Thymus (tissue), 11 donors: ENCODE measurements around the gene MBD1. TPM values are rescaled to one million over a fixed set of nuclear protein-coding genes. Genes with fewer than 3 reads are reported as not detected.

Experiments
- DNase-seq, 9 donors: peaks; one replicate each; pipeline ENCODE4 v3.0.0-alpha.2; 2013; ENCODE audit warnings: low spot score in 9 of 9, low read depth in 6 of 9, missing footprints in 1 of 9
- H3K27ac ChIP-seq, 2 donors: one replicate each; pipeline ENCODE4 v1.5.1; 2013; ENCODE audit warnings: control low read depth in 1 of 2, low read depth in 1 of 2, low read length in 1 of 2, mild to moderate bottlenecking in 1 of 2, moderate library complexity in 1 of 2
- H3K27me3 ChIP-seq, 2 donors: one replicate each; pipeline ENCODE4 v1.5.1; 2013; ENCODE audit warnings: low read length in 1 of 2; ENCODE audit not compliant: control insufficient read depth in 2 of 2, insufficient read depth in 1 of 2
- H3K36me3 ChIP-seq, 2 donors: one replicate each; pipeline ENCODE4 v1.5.1; 2013; ENCODE audit warnings: low read length in 1 of 2, mild to moderate bottlenecking in 1 of 2, moderate library complexity in 1 of 2; ENCODE audit not compliant: control insufficient read depth in 2 of 2, insufficient read depth in 2 of 2
- H3K4me1 ChIP-seq, 2 donors: one replicate each; pipeline ENCODE4 v1.5.1; 2013; ENCODE audit warnings: low read length in 2 of 2; ENCODE audit not compliant: control insufficient read depth in 2 of 2, insufficient read depth in 2 of 2
- H3K4me3 ChIP-seq, 2 donors: one replicate each; pipeline ENCODE4 v1.5.1; 2013; ENCODE audit warnings: low read length in 2 of 2, control low read depth in 1 of 2, mild to moderate bottlenecking in 1 of 2
- H3K9me3 ChIP-seq, 2 donors: one replicate each; pipeline ENCODE4 v1.5.1; 2013; ENCODE audit warnings: low read length in 1 of 2, mild to moderate bottlenecking in 1 of 2; ENCODE audit not compliant: control insufficient read depth in 2 of 2, insufficient read depth in 1 of 2
- WGBS: extraction: QIAGEN DNeasy Blood & Tissue Kit; methylation state at CpG from one replicate; pipeline ENCODE4 v1.1.7; 2013; 5-methylcytosine and 5-hydroxymethylcytosine counted together
- polyA plus RNA-seq: library from polyadenylated mRNA; stranded (reverse); fragments of 200-250 nt; gene quantifications from one replicate; pipeline ENCODE4 v1.2.3, GENCODE V29; 2013
- total RNA-seq: library from RNA; stranded (reverse); fragments of 120-200 nt; gene quantifications from one replicate; pipeline ENCODE4 v1.2.4, GENCODE V29; 2013
- donor health status: healthy.

Gene MBD1
- total and polyA plus RNA-seq, 2 donors, result 37.3 to 48.9 TPM

GRCh38 chr18:50279752-50280151 lies 1.6 kb downstream of the MBD1 start:
- 97% methylated on average over 7 of the region's 7 CpGs for WGBS
- Histone ChIP-seq H3K9me3 (no peaks in the 10 kb centered on the region), H3K36me3 (peaks cover 52 to 73% of the 10 kb centered on the region in 2 donors), H3K4me1 (peaks cover 20 to 21% of the 10 kb centered on the region in 2 donors), H3K27ac (no peak overlapping the region), H3K4me3 (no peak overlapping the region), H3K27me3 (no peaks in the 10 kb centered on the region)
- no peak for DNase-seq

- DNase-seq, result no peak
- peaks cover 20 to 21% of the 10 kb centered on the region in 2 donors for H3K4me1 ChIP-seq
- H3K36me3 ChIP-seq, result peaks cover 52 to 72% of the 10 kb centered on the region in 2 donors
- H3K27ac ChIP-seq, result no peak overlapping the region
- 96% methylated on average over 6 of the region's 6 CpGs for WGBS
- H3K9me3 ChIP-seq, result no peaks in the 10 kb centered on the region
- no peaks in the 10 kb centered on the region for H3K27me3 ChIP-seq
- no peak overlapping the region for H3K4me3 ChIP-seq
Observed at GRCh38 chr18:50277942-50278341, 3.4 kb downstream of the MBD1 start.

GRCh38 chr18:50276452-50276851 lies 4.9 kb downstream of the MBD1 start:
- Histone ChIP-seq H3K4me1 (peaks cover 13 to 17% of the 10 kb centered on the region in 2 donors), H3K9me3 (no peaks in the 10 kb centered on the region), H3K27ac (no peak overlapping the region), H3K27me3 (no peaks in the 10 kb centered on the region), H3K36me3 (peaks cover 57 to 73% of the 10 kb centered on the region in 2 donors), H3K4me3 (no peak overlapping the region)
- no peak for DNase-seq
- over 99% methylated on average over 4 of the region's 4 CpGs for WGBS

GRCh38 chr18:50275503-50276036 lies 5.8 kb downstream of the MBD1 start:
- Histone ChIP-seq H3K9me3 (no peaks in the 10 kb centered on the region), H3K4me1 (peaks cover 10 to 14% of the 10 kb centered on the region in 2 donors), H3K27ac (no peak overlapping the region), H3K36me3 (peaks cover 63 to 82% of the 10 kb centered on the region in 2 donors), H3K27me3 (no peaks in the 10 kb centered on the region), H3K4me3 (no peak overlapping the region)
- WGBS, result 98% methylated on average over 19 of the region's 19 CpGs
- DNase-seq, result no peak

- peaks cover 4 to 9% of the 10 kb centered on the region in 2 donors for H3K4me1 ChIP-seq
- no peaks in the 10 kb centered on the region for H3K9me3 ChIP-seq
- H3K4me3 ChIP-seq, result no peak overlapping the region
- H3K27me3 ChIP-seq, result no peaks in the 10 kb centered on the region
- peaks cover 69 to 88% of the 10 kb centered on the region in 2 donors for H3K36me3 ChIP-seq
- no peak overlapping the region for H3K27ac ChIP-seq
- WGBS, result 99% methylated on average over 10 of the region's 10 CpGs
- DNase-seq, result no peak
Observed at GRCh38 chr18:50274941-50275340, 6.4 kb downstream of the MBD1 start.

GRCh38 chr18:50274044-50274442 lies 7.3 kb downstream of the MBD1 start:
- no peak overlapping the region for H3K4me3 ChIP-seq
- H3K4me1 ChIP-seq, result peaks cover 0 to 3% of the 10 kb centered on the region in 2 donors
- no peak overlapping the region for H3K27ac ChIP-seq
- peaks cover 78 to 93% of the 10 kb centered on the region in 2 donors for H3K36me3 ChIP-seq
- DNase-seq, result no peak
- 98% methylated on average over 17 of the region's 17 CpGs for WGBS
- H3K9me3 ChIP-seq, result no peaks in the 10 kb centered on the region
- no peaks in the 10 kb centered on the region for H3K27me3 ChIP-seq

GRCh38 chr18:50273203-50274043 lies 7.9 kb downstream of the MBD1 start:
- Histone ChIP-seq H3K27ac (no peak overlapping the region), H3K36me3 (peaks cover 79 to 88% of the 10 kb centered on the region in 2 donors), H3K9me3 (no peaks in the 10 kb centered on the region), H3K27me3 (no peaks in the 10 kb centered on the region), H3K4me1 (peaks cover 0 to 2% of the 10 kb centered on the region in 2 donors), H3K4me3 (no peak overlapping the region)
- no peak for DNase-seq
- WGBS, result 98% methylated on average over 23 of the region's 23 CpGs

GRCh38 chr18:50272568-50272967 lies 8.8 kb downstream of the MBD1 start:
- H3K4me3 ChIP-seq, result no peak overlapping the region
- 96% methylated on average over 5 of the region's 5 CpGs for WGBS
- H3K27ac ChIP-seq, result no peak overlapping the region
- no peaks in the 10 kb centered on the region for H3K9me3 ChIP-seq
- peaks cover 79 to 81% of the 10 kb centered on the region in 2 donors for H3K36me3 ChIP-seq
- H3K4me1 ChIP-seq, result peaks cover 3 to 7% of the 10 kb centered on the region in 2 donors
- no peak for DNase-seq
- peaks cover 0 to 2% of the 10 kb centered on the region in 2 donors for H3K27me3 ChIP-seq

GRCh38 chr18:50268022-50268747 lies 13.1 kb downstream of the MBD1 start:
- no peaks in the 10 kb centered on the region for H3K9me3 ChIP-seq
- H3K27ac ChIP-seq, result peak overlapping the region; percentile 24 to 64
- H3K27me3 ChIP-seq, result peaks cover 0 to 2% of the 10 kb centered on the region in 2 donors
- H3K4me3 ChIP-seq, result peak overlapping the region; percentile 45 to 47
- peak in 5 of 9 donors; percentile 33 to 71 (median 55) for DNase-seq
- peaks cover 40% of the 10 kb centered on the region in 2 donors for H3K36me3 ChIP-seq
- 12% methylated on average over 56 of the region's 56 CpGs for whole genome bisulfite sequencing
- H3K4me1 ChIP-seq, result peaks cover 10 to 13% of the 10 kb centered on the region in 2 donors
